GM21619 (cell line): ENCODE data around the gene DCXR.
A peak's percentile ranks its signal among the peaks of the same experiment; 100 is the strongest.
"Not testable (repeated sequence)": the region's sequence is repeated elsewhere in the genome, so short reads cannot be mapped to it uniquely, and the experiment has no call there.

Experiments used
- ATAC-seq: cut with Tn5 transposase; IDR thresholded peaks from one replicate; pipeline ENCODE4 v1.9.1; 2021; ENCODE audit not compliant: unreplicated experiment

DCXR gene

DNA sequence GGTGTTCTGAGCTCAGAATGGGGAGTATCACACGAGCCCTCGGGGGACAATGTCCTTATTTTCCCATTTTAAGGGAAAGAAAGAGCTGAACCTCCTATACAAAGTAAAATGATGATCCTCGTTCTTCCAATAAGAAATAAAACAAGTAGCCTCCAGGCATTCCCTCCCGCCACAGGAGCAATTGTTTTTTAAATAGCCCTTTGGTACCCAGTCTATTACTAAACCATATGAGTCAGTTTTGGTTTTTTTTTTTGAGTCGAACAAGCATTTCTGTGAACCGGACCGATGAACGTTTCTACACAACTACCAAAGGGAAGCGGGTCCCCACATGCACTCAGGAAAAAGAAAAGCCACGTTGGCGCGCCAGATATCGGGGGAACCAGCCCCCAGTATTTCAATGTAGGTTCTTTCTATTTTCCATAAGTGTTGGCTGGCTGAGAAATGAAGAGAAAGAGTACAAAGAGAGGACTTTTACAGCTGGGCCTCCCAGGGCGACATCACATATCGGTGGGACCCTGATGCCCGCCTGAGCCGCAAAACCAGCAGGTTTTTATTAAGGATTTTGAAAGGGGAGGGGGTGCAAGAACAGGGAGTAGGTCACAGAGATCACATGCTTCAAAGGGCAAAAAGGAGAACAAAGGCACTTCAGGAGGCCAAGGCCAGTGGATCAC is 3.8 kb upstream of the DCXR start:
- ATAC-seq, result no peak

- ATAC-seq, result no peak
These were observed 2.3 kb upstream of the DCXR start for GRCh38 chr17:82039695-82040299.

GRCh38 chr17:82038796-82039409 is 1.4 kb upstream of the DCXR start:
- ATAC-seq, result not testable (repeated sequence)

DNA sequence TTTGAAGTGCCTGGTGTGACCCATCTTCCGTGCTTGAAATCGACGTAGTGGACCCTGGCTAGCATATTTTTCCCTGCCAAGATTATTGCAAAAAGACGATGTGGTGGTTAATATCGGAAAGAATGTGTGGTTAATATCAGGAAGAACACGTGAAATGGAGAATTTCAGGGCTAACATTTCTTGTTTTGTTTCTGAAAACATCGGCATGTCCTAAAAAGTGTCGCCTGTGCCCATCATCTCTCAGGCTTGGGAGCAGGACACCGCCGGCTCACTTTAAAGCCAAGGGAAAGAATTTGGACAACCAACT is 345 bp upstream of the DCXR start:
- no peak for ATAC-seq

GRCh38 chr17:82036634-82037091 is 834 bp downstream of the DCXR start:
- peak; percentile 1 for ATAC-seq

- no peak for ATAC-seq
These were observed 1.4 kb downstream of the DCXR start for GRCh38 chr17:82035956-82036633.

- no peak for ATAC-seq
These were observed 2.0 kb downstream of the DCXR start for GRCh38 chr17:82035488-82035887.

DNA sequence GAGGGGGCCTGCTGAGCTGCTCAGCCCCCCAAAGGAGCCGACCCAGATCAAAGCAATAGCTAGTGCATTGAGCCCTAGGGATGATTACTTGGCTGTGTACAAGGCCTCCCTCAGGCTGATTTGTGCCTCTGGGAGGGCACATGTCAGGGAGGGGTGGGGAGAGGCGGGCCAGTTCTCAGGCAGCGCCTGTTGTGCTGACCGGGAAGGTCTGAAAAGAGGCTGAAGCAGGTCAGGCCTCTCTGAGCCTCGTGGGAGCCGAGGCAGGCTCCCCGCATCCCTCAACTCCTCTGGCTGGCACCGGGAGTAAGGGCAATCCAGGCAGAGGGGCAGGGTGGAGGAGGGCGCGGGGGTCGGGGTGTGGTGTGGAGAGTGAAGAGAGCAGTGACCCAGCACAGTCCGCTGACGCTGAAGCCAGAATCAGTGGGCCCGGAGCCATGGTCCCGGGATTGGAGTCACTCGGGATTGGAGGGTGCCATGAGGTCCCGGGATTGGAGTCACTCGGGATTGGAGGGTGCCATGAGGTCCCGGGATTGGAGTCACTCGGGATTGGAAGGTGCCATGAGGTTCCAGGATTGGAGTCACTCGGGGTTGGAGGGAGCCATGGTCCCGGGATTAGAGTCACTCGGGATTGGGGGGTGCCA is 3.0 kb downstream of the DCXR start:
- no peak for ATAC-seq

DNA sequence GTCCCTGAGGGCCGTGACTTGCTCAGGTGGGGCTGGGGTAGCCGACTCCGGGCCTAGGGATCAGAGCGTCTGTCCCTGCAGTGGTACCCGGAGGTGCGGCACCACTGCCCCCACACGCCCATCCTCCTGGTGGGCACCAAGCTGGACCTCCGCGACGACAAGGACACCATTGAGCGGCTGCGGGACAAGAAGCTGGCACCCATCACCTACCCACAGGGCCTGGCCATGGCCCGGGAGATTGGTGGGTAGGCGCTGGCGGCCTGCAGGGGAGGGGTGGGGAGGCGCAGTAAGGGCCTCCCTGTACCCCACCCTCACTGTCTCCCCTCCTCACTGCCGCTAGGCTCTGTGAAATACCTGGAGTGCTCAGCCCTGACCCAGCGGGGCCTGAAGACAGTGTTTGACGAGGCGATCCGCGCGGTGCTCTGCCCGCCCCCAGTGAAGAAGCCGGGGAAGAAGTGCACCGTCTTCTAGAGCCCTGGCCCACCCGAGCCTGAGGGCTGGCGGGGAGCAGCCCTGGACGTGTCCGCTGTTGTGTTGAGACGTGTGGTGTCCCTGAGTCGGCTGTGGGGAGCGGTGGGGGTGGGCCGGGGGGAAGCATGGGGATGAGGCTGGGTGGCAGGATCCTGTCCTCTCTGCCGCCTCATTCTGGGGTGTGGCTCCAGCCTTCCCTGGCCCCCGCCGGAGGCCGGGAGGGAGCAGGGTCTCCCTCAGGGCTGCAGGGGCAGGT is 4.0 kb downstream of the DCXR start:
- ATAC-seq, result no peak

DNA sequence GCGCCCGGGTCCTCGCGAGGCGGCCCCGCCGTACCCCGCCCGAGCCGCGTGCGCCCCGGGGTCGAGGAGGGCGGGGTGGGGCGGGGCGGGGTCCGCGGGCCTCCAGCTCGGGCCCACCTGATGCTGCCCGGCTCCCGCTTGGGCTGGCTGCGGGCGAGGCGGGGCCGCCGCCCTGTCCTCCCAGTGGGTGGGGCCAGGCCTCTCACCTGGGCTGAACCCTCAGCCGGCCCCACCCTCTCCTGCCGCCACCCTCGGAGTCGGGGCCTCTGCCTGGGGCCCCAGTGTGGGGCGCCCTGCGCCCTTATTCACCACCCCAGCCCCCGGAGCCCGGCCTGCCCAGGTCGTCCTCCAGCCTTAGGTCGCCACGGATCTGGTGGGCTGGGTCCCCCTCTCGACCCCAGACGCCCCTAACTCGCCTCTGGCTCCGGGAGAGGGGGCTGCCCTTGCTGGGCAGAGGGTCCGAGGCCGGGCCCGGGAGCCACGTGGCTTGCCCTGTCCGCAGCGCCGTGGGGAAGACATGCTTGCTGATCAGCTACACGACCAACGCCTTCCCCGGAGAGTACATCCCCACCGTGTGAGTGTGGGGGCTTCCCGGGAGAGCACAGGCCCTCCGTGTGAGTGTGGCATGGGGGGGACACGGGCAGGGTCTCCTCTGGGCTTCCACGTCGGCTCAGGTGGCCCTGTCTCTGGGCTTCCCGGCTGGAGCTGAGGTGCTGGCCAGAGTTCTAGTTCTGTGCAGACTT is 5.4 kb downstream of the DCXR start:
- ATAC-seq, result no peak

- ATAC-seq, result no peak
These were observed 6.1 kb downstream of the DCXR start, which contains the start of gene RAC3 for GRCh38 chr17:82031303-82031884. Gene RAC3 (plus strand): TSS chr17:82031678. CDS start chr17:82031762, 84 bp downstream.

DNA sequence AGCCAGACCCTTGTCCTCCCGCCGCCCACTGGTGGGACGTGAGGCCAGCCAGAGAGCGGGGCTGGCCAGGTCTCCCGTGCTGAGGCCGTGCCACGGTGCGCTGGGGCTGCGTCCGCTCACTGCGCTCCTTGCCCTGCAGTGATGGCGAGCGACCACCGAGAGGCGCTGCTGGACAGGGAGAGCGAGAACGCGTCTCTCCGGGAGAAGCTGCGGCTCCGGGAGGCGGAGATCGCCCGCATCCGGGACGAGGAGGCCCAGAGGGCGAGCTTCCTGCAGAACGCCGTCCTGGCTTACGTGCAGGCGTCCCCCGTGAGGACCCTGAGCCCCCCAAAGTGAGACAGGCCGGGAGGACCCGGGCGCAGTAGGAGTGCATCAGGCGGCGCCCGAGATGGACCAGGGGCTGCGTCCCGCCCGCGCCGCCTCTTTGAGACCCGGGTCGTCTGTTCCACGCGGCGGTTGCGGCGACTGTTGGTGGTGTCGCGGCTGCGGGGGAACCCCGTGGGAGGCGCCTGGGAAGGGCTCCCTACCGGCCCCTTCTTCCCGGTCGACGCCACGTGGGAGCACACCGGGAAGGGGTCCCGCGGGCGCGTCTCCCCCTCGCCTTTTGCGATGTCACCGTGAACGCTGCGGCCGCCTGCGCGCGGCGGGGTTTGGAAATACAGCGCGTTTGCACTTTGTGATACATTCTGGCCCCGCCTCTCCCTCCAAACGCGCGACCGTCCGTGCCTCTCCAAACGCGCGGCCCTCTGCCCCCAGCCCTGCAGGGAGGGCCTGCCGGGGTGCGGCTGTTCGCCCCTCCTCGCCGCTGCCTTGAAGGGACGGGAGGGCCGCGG is 6.8 kb downstream of the DCXR start:
- no peak for ATAC-seq

GRCh38 chr17:82029990-82030469 is 7.5 kb downstream of the DCXR start:
- ATAC-seq, result no peak

GRCh38 chr17:82029391-82029790 is 8.1 kb downstream of the DCXR start:
- no peak for ATAC-seq

DNA sequence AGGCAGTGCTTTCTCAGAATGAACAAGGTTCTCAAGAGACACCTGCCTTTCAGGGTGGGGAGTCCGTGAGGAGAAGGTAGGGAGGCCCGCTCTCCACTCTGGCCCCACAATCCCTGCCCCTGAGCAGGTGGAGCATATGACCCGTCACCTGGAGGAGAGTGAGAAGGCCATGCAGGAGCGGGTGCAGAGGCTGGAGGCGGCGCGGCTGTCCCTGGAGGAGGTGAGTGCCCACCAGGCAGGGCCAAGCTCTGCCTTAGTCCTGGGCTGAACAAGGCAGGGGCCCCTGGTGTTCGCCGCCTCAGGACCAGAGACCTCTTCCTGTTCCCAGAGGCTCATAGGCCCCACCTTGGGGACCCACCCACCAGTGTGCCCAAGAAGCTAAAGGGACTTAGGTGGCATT is 8.5 kb downstream of the DCXR start:
- no peak for ATAC-seq

GRCh38 chr17:82028246-82028645 is 9.3 kb downstream of the DCXR start:
- ATAC-seq, result no peak

- ATAC-seq, result no peak
These were observed 11.9 kb downstream of the DCXR start for GRCh38 chr17:82025401-82026107.

- no peak for ATAC-seq
These were observed 12.6 kb downstream of the DCXR start for GRCh38 chr17:82024859-82025258.
